Measurements from ENCODE around the gene GNA12.

GRCh38 chr7:2838873-2839578 lies 5.1 kb downstream of the GNA12 start:
- TF ChIP-seq, protein P1, sequence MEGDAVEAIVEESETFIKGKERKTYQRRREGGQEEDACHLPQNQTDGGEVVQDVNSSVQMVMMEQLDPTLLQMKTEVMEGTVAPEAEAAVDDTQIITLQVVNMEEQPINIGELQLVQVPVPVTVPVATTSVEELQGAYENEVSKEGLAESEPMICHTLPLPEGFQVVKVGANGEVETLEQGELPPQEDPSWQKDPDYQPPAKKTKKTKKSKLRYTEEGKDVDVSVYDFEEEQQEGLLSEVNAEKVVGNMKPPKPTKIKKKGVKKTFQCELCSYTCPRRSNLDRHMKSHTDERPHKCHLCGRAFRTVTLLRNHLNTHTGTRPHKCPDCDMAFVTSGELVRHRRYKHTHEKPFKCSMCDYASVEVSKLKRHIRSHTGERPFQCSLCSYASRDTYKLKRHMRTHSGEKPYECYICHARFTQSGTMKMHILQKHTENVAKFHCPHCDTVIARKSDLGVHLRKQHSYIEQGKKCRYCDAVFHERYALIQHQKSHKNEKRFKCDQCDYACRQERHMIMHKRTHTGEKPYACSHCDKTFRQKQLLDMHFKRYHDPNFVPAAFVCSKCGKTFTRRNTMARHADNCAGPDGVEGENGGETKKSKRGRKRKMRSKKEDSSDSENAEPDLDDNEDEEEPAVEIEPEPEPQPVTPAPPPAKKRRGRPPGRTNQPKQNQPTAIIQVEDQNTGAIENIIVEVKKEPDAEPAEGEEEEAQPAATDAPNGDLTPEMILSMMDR (conservative IDR thresholded peaks at IDR 0.05; ENCODE audit: low read depth, low read length) = no peak
- TF ChIP-seq EZH2 (IDR thresholded peaks at IDR 0.05; ENCODE audit: borderline replicate concordance, low read depth, low read length, poor library complexity, severe bottlenecking) = no peak

All from A673 (cell line).